Neural progenitor cell (in vitro differentiated cells): ENCODE results near the gene RHBDD3. TPM values are rescaled to one million over a fixed set of nuclear protein-coding genes. Genes with fewer than 3 reads are reported as not detected.
A peak's percentile ranks its signal among the peaks of the same experiment; 100 is the strongest.

Source experiments
- DNase-seq: peaks from one replicate; pipeline ENCODE4 v3.0.0-alpha.2; 2016; ENCODE audit warnings: low spot score
- H2AFZ ChIP-seq: fragments of 200-600 bp; sonication (generic); replicated peaks from 2 replicates; pipeline ENCODE4 v1.6.1; 2016; ENCODE audit warnings: antibody characterized with exemption
- H3F3A ChIP-seq: fragments of 200-600 bp; sonication (generic); 2 replicates; pipeline ENCODE4 v1.6.1; 2016; ENCODE audit warnings: antibody characterized with exemption, low read depth
- H3K27ac ChIP-seq: fragments of 200-600 bp; sonication (generic); 2 replicates; pipeline ENCODE4 v1.5.1; 2016; ENCODE audit warnings: mild to moderate bottlenecking
- H3K27me3 ChIP-seq: fragments of 200-600 bp; sonication (generic); 2 replicates; pipeline ENCODE4 v1.6.1; 2016; ENCODE audit warnings: mild to moderate bottlenecking, moderate library complexity
- H3K36me3 ChIP-seq: fragments of 200-600 bp; sonication (generic); 2 replicates; pipeline ENCODE4 v1.5.1; 2016
- H3K4me1 ChIP-seq: fragments of 200-600 bp; sonication (generic); 2 replicates; pipeline ENCODE4 v1.6.1; 2016; ENCODE audit warnings: mixed run types
- H3K4me2 ChIP-seq: fragments of 200-600 bp; sonication (generic); 2 replicates; pipeline ENCODE4 v1.6.1; 2016
- H3K4me3 ChIP-seq: fragments of 200-600 bp; sonication (generic); 2 replicates; pipeline ENCODE4 v1.5.1; 2016
- H3K79me2 ChIP-seq: fragments of 200-600 bp; sonication (generic); 2 replicates; pipeline ENCODE4 v1.6.1; 2016; ENCODE audit warnings: low read depth
- H3K9ac ChIP-seq: fragments of 200-600 bp; sonication (generic); 2 replicates; pipeline ENCODE4 v1.6.1; 2016
- H3K9me3 ChIP-seq: fragments of 200-600 bp; sonication (generic); 2 replicates; pipeline ENCODE4 v1.5.1; 2016; ENCODE audit warnings: low read depth
- H4K20me1 ChIP-seq: fragments of 200-600 bp; sonication (generic); 2 replicates; pipeline ENCODE4 v1.6.1; 2016; ENCODE audit warnings: low read depth
- H3K27ac Mint-ChIP-seq: 3 replicates; pipeline ENCODE4 v1.8.0; 2021; ENCODE audit warnings: mixed read lengths
- H3K27me3 Mint-ChIP-seq: 2 replicates; pipeline ENCODE4 v1.8.0; 2022; ENCODE audit warnings: low read depth, mild to moderate bottlenecking, inconsistent platforms, moderate library complexity, mixed read lengths; ENCODE audit not compliant: insufficient read depth
- H3K36me3 Mint-ChIP-seq: 3 replicates; pipeline ENCODE4 v1.8.0; 2021; ENCODE audit warnings: mixed read lengths
- H3K4me1 Mint-ChIP-seq: 3 replicates; pipeline ENCODE4 v1.8.0; 2021; ENCODE audit warnings: mixed read lengths
- H3K4me3 Mint-ChIP-seq: 3 replicates; pipeline ENCODE4 v1.8.0; 2021; ENCODE audit warnings: mild to moderate bottlenecking, moderate library complexity, mixed read lengths
- H3K9me3 Mint-ChIP-seq: 3 replicates; pipeline ENCODE4 v1.8.0; 2020; ENCODE audit warnings: mixed read lengths
- EZH2 ChIP-seq: fragments of 200-600 bp; sonication (generic); IDR thresholded peaks from 2 replicates; pipeline ENCODE4 v1.6.1; 2017; ENCODE audit warnings: antibody characterized with exemption, mild to moderate bottlenecking, moderate library complexity
- EZH2phosphoT487 ChIP-seq: fragments of 200-600 bp; sonication (generic); IDR thresholded peaks from 2 replicates; pipeline ENCODE4 v1.6.1; 2017; ENCODE audit warnings: antibody characterized with exemption
- total RNA-seq: library from RNA; depleted of rRNA; stranded (reverse); fragments of >200 nt; gene quantifications from 2 replicates; pipeline ENCODE4 v1.2.3, GENCODE V29; 2015; ENCODE audit warnings: low replicate concordance
- TF ChIP-seq, protein P1 (sequence below): fragments of 200-600 bp; sonication (generic); IDR thresholded peaks from 2 replicates; pipeline ENCODE4 v1.5.1; 2017; ENCODE audit warnings: antibody characterized with exemption, mild to moderate bottlenecking

Gene RHBDD3
- total RNA-seq, 1 donor from 2014 or later, result 16.3 TPM

DNA sequence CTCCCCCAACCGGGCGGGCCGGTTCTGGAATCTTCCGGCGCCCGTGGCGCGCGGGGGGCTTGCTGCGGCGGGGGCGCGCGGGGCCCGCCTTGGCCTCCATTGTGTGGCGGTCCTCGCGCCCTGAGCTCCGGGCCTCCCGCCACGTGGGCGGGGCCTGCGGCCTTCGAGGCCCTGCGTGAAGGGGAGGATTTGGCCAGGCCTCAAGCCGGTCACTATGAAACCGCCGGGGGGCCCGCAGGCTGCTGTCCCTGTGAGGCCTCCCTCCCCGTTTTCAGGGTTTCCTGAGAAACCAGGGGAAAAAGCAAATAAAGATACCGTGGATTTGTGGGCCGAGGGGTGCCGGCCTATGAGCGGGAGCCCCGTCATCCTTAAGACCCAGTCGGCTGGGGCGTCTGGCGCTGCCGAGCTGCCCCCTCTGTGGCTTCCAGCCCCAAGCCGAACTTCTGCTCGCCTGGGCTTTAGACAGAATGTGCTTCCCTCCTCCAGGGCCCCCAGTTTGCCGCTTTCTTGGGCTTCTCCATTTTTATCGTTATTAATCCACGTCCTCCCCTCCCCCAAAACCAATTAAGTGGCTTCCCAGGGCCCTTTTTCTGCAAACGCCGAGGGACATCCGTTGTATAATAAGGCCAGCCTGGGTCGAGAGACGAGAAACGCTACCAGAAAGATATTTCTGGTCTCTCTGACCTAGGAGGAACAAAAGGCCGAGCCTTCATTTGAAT lies 889 bp upstream of the RHBDD3 start:
- Histone ChIP-seq H3K4me3 (peak overlapping the region; percentile 89), H3K36me3 (peaks cover 8% of the 10 kb centered on the region), H3K9ac (peak overlapping the region; percentile 100), H3K9me3 (no peaks in the 10 kb centered on the region), H4K20me1 (peaks cover 52% of the 10 kb centered on the region), H3F3A (peaks cover 12% of the 10 kb centered on the region), H3K4me1 (peaks cover 40% of the 10 kb centered on the region), H3K79me2 (peaks cover 78% of the 10 kb centered on the region), H3K4me2 (peak overlapping the region; percentile 95), H2AFZ (peak overlapping the region; percentile 100), H3K27me3 (no peaks in the 10 kb centered on the region), H3K27ac (peak overlapping the region; percentile 100)
- DNase-seq, result peak; percentile 86
- Mint-ChIP-seq H3K4me3 (peak overlapping the region; percentile 95), H3K4me1 (peaks cover 54% of the 10 kb centered on the region), H3K27me3 (peaks cover 12% of the 10 kb centered on the region), H3K36me3 (peaks cover 31% of the 10 kb centered on the region), H3K9me3 (no peaks in the 10 kb centered on the region), H3K27ac (peak overlapping the region; percentile 99)
- TF ChIP-seq, protein P1, sequence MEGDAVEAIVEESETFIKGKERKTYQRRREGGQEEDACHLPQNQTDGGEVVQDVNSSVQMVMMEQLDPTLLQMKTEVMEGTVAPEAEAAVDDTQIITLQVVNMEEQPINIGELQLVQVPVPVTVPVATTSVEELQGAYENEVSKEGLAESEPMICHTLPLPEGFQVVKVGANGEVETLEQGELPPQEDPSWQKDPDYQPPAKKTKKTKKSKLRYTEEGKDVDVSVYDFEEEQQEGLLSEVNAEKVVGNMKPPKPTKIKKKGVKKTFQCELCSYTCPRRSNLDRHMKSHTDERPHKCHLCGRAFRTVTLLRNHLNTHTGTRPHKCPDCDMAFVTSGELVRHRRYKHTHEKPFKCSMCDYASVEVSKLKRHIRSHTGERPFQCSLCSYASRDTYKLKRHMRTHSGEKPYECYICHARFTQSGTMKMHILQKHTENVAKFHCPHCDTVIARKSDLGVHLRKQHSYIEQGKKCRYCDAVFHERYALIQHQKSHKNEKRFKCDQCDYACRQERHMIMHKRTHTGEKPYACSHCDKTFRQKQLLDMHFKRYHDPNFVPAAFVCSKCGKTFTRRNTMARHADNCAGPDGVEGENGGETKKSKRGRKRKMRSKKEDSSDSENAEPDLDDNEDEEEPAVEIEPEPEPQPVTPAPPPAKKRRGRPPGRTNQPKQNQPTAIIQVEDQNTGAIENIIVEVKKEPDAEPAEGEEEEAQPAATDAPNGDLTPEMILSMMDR, result no peak
- TF ChIP-seq EZH2phosphoT487, result no peak
- no peak for TF ChIP-seq EZH2

DNA sequence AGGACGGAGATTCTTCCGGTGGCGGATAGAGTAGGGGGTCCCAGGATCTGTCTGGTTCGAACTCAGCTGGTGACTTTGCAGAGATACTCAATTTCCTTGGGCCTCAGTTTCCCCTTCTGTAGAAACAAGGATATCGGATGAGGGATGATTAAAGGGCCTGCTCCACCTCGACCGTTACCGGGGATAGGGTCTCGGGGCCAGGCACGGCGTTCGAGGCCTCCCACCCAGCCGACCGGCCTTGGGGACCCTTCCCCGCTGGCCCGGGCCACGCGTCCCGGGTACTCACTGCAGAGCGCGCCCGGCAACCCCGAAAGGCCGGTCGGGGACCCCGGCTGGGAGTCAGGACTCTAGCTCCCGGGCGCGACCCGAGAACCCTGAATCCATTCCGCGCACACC lies 321 bp downstream of the RHBDD3 start:
- Histone ChIP-seq H3K4me2 (peak overlapping the region; percentile 95), H3K9me3 (no peaks in the 10 kb centered on the region), H3K4me1 (peaks cover 30% of the 10 kb centered on the region), H3K27me3 (no peaks in the 10 kb centered on the region), H3K79me2 (peaks cover 66% of the 10 kb centered on the region), H3F3A (peaks cover 12% of the 10 kb centered on the region), H3K36me3 (peaks cover 6% of the 10 kb centered on the region), H3K9ac (peak overlapping the region; percentile 100), H3K27ac (peak overlapping the region; percentile 100), H4K20me1 (peaks cover 40% of the 10 kb centered on the region), H2AFZ (peak overlapping the region; percentile 100), H3K4me3 (peak overlapping the region; percentile 89)
- no peak for TF ChIP-seq EZH2
- no peak for TF ChIP-seq EZH2phosphoT487
- TF ChIP-seq, protein P1, result no peak
- Mint-ChIP-seq H3K36me3 (peaks cover 25% of the 10 kb centered on the region), H3K27ac (peak overlapping the region; percentile 99), H3K4me1 (peaks cover 46% of the 10 kb centered on the region), H3K4me3 (peak overlapping the region; percentile 95), H3K27me3 (peaks cover 12% of the 10 kb centered on the region), H3K9me3 (no peaks in the 10 kb centered on the region)
- no peak for DNase-seq

DNA sequence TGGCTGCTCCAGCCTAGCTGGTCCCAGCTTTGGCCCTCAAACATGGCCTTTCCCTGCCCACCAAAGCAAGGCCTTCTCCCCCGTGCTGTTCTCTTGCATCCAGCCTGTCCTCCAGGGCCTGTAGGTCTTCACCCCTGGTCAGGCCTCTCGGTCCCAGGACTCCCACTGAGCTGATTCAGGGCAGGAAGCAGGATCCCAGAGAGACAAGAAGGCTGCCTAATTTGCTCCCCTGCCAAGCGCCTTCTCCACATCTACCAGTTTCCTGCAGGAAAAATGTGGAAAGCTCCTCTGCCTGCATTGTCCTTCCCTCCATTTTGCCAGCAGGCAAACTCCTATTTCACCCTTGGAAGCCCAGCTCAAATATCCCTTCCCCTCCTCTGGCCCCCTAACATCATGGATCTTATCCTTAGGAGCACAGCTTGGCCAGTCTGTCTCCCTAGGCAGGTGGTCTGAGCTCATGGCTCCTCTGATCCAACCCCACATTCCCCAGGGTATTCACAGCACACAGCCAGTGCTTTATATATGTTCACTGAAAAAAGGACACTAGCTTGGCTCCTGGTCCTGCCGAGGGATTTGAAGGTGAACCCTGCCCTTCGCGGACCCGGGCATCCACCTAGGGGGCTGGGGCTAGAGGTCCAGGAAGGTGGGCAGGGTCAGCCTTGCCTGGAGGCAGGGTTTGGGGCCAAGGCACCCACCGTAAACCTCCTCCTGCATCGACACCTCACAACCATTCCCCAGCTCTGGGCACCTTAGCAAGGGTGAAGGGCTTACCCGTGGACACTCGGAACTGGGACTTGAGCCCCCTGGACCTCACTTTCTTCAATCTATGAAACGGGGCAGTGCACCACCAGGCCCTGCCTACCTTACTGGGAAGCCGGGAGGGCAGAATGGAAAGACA lies 968 bp downstream of the RHBDD3 start:
- peaks cover 39% of the 10 kb centered on the region for H3K4me1 Mint-ChIP-seq
- peak overlapping the region; percentile 100 for H3K9ac ChIP-seq
- peak overlapping the region; percentile 95 for H3K4me2 ChIP-seq
- no peaks in the 10 kb centered on the region for H3K27me3 ChIP-seq
- H3F3A ChIP-seq, result peaks cover 12% of the 10 kb centered on the region
- no peaks in the 10 kb centered on the region for H3K36me3 ChIP-seq
- H3K27ac Mint-ChIP-seq, result peak overlapping the region; percentile 90
- peak overlapping the region; percentile 89 for H3K4me3 ChIP-seq
- H3K79me2 ChIP-seq, result peaks cover 60% of the 10 kb centered on the region
- H3K4me3 Mint-ChIP-seq, result peak overlapping the region; percentile 95
- no peaks in the 10 kb centered on the region for H3K9me3 Mint-ChIP-seq
- peaks cover 12% of the 10 kb centered on the region for H3K27me3 Mint-ChIP-seq
- H3K9me3 ChIP-seq, result no peaks in the 10 kb centered on the region
- peaks cover 26% of the 10 kb centered on the region for H3K4me1 ChIP-seq
- peak overlapping the region; percentile 100 for H2AFZ ChIP-seq
- peaks cover 33% of the 10 kb centered on the region for H4K20me1 ChIP-seq
- H3K27ac ChIP-seq, result peak overlapping the region; percentile 100
- peak; percentile 55 for DNase-seq
- TF ChIP-seq, protein P1, result no peak
- TF ChIP-seq EZH2phosphoT487 (no peak), EZH2 (no peak)
- peaks cover 23% of the 10 kb centered on the region for H3K36me3 Mint-ChIP-seq
